CD4-positive, alpha-beta T cell treated with Interleukin-2 at 100 ng/mL for 4 hours (primary cell): ENCODE measurements around the gene CENPE.

ENCODE experiments used
- DNase-seq: peaks from one replicate; pipeline ENCODE4 v3.0.0-alpha.2; 2020; ENCODE audit warnings: low spot score

Gene CENPE

DNA sequence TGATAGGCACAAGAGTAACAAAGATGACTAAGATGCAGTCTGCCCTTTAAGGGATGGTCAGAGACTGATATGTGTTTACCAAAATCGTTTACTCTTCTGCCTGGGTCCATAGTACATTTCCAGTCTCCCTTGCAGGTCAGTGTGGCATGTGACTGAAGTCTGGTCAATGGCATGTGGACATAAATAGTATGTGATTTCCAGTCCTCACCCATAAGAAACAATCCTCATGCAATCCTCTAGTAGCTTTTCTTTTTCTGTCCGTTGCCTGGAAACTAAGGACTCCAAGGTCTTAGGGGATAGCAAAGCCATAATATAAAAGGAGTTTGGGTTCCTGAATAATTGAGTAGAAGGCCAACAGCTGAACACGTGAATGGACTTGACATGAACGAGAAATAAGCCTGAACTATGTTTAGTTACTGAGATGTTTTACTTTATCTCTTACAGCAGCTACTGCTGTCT, 122.7 kb downstream of the CENPE start:
- no peak for DNase-seq

DNA sequence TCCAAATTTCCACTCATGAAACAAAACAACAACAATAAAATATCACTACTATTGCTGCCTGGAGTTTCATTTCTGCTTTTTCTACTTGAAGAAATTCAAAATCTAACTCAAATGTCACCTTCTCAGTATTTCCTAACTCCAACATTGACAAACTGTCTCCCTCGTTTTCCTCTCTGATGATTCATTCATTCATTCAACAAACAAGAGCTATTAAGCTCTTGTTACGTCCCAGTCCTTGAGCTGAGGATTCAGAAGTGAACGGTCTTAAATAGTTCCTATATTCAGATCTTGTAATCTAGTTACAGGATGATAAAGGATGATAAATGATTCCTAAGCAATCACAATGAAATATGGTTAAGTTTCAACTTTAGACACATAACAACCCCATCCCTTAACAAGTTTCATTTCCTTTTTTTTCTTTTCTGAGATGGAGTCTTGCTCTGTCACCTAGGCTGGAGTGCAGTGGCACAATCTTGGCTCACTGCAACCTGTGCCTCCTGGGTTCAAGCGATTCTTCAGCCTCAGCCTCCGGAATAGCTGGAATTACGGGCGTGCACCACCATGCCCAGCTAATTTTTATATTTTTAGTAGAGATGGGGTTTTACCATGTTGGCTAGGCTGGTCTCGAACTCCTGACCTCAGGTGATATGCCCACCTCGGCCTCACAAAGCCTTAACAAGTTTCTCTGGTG, 123.3 kb downstream of the CENPE start:
- DNase-seq = no peak

DNA sequence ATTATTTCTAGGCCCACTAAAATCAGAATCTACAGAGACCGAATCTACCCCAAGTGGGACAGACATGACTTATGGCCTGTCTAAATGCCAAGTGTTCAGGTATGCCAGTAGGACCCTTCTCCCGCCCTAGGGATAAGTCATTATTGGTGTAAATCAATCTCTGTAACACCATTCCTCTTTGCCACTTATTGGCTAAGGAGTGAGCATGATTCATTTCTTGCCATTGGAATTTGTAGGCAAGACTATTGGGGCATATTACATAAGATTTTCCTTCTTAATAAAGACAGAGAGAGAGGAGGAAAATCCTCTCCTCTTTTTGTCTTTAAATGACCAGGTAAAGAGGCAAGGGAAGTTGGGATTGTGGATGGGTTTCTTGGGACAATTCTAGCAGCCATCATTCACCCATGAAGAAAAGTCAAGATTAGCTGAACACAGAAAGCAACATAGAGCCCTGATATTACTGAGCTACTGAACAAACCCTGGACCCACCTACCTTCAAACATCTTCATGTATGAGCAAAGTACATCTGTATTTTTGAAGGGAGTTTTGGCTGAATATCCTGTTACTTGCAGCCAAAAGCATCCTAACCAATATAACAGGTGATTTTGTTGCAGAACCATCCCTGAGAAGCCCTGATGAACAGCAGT, 124.2 kb downstream of the CENPE start:
- no peak for DNase-seq

DNA sequence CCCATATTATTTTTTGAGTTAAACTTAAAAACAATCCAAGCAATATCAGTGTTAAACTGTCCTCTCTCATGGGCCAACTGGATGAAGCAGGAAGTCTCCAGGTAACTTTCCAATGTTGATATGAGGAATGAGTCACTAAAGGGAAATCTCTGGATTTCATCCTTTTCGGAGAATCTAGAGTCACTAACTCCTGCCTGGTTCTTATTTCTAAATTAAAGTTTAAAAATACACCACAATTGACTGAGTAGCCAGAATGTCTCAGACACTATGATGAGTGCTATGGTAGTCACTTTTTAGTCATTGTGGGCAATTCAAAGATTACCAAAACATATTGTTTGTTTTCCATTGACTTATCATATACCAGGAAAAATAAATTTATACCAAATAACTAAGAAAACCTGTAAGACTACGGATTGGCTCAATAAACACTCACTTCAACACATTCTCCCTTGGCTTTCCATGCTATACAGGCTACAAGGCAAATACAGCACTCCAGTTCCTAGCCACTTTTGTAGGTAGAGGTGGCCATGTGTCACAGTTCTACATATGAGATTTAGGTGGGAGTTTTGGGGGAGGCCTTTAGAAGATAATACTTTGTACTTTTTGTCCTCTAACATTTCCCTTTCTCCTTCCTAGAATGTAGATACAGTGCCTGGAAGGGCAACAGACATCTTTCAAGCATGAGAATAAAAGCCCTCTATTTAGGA, 130.1 kb downstream of the CENPE start:
- DNase-seq = no peak

DNA sequence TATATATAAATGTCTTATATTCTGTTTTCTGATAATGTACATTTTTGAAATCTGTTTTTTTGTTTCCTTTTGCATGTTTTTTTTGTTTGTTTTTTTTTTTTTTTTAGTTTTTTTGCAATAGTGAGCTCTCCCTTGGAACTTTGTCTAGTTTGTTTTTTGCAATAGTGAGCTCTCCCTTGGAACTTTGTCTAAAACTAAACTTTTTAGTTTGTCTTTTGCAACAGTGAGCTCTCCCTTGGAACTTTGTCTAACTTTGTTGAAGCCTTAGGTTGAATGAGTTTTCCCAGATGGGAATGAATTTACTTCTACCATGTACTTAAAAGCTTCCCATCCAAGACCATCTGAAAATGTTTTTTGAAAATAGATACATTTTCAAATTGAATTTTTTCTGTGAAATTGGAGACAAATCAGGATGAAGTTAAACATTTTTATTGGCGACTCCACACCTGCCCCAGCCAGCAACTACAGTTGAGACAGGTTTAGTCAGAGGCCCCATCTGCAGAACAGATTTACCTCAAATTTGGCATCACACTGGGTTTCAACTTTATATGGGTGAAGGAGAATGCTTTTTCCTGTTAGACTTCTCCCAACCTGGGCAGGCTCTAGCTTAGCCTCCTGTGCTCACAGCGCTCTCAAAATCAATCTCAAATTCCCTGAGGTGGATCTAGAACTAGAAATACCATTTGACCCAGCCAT, 137.5 kb downstream of the CENPE start:
- DNase-seq = no peak
